Measurements from ENCODE around the gene GAGE10. TPM values are rescaled to one million over a fixed set of nuclear protein-coding genes. Genes with fewer than 3 reads are reported as not detected.
"Not testable (repeated sequence)": the region's sequence is repeated elsewhere in the genome, so short reads cannot be mapped to it uniquely, and the experiment has no call there.

Gene GAGE10
- total and polyA plus RNA-seq, 4 donors, result not detected

DNA sequence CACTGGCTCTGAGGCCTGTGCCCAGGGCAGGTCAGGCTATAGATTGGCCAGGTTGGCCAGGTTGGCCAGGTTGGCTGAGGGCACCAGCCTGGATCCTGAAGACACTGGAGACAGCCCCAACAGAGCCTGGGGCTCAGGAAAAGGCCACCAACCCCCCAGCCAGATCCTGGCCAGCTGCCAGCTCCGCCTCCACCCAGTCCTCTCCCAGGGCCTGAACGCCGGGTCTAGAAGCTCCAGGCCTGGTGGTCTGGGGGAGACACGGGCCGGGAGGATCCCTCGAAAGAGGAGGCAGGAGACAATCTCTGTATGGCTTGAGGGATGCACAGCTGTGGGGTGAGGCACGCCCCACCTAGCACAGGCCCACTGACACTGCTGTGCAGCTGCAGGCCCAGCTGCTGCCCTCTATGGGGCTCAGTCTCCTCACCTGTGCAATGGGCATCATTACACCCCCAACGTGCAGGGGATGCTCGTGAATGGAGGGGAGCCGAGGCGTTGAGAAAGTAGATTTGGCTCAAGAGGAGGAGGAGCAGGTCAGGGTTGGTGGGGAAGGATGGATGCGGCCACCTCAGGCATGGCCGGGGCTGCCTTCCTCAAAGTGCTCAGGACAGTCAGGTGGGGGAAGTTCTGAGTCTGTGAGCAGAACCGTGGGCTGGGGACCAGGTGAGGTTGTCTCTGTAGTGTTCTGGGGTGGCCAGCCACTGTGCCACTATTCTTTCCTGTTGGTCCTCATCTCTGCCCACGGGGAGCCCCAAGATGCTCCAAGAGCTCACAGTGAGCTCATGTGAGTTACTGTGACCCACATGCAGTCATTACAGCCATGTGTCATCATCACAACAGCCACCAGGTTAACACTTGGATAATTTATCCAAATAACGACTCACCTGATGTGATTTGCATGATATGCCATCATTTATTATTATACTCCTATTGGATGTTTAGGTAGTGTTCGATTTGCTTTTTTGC is 10.8 kb upstream of the GAGE10 start:
- no peaks in the 10 kb centered on the region for H3K27me3 ChIP-seq (ENCODE audit: control insufficient read depth in 3 of 3, insufficient read depth in 3 of 3, low read length in 2 of 3)
- no peak overlapping the region for H3K27ac ChIP-seq (ENCODE audit: low read depth in 1 of 2, low read length in 1 of 2)
- TF ChIP-seq, protein P1, sequence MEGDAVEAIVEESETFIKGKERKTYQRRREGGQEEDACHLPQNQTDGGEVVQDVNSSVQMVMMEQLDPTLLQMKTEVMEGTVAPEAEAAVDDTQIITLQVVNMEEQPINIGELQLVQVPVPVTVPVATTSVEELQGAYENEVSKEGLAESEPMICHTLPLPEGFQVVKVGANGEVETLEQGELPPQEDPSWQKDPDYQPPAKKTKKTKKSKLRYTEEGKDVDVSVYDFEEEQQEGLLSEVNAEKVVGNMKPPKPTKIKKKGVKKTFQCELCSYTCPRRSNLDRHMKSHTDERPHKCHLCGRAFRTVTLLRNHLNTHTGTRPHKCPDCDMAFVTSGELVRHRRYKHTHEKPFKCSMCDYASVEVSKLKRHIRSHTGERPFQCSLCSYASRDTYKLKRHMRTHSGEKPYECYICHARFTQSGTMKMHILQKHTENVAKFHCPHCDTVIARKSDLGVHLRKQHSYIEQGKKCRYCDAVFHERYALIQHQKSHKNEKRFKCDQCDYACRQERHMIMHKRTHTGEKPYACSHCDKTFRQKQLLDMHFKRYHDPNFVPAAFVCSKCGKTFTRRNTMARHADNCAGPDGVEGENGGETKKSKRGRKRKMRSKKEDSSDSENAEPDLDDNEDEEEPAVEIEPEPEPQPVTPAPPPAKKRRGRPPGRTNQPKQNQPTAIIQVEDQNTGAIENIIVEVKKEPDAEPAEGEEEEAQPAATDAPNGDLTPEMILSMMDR (IDR thresholded peaks at IDR 0.05; ENCODE audit: control extremely low read depth, extremely low read depth), result no peak
- 80 to 91% methylated on average over 8 to 17 of the region's 17 CpGs for WGBS, 2 donors
- no peaks in the 10 kb centered on the region for H3K4me1 ChIP-seq (ENCODE audit: control insufficient read depth in 5 of 5, insufficient read depth in 5 of 5, low read length in 5 of 5)
- H3K36me3 ChIP-seq (ENCODE audit: control insufficient read depth in 4 of 4, insufficient read depth in 4 of 4, low read length in 4 of 4), result no peaks in the 10 kb centered on the region
- H3K9ac ChIP-seq (ENCODE audit: insufficient read depth in 1 of 2, low read length in 2 of 2), result no peak overlapping the region
- no peak for ATAC-seq (ENCODE audit: insufficient read depth, low FRiP score)
- DNase-seq, result no peak
- H3K9me3 ChIP-seq (ENCODE audit: control insufficient read depth in 4 of 4, insufficient read depth in 3 of 4, low read length in 3 of 4), result no peaks in the 10 kb centered on the region
- no peak overlapping the region for H3K4me3 ChIP-seq

DNA sequence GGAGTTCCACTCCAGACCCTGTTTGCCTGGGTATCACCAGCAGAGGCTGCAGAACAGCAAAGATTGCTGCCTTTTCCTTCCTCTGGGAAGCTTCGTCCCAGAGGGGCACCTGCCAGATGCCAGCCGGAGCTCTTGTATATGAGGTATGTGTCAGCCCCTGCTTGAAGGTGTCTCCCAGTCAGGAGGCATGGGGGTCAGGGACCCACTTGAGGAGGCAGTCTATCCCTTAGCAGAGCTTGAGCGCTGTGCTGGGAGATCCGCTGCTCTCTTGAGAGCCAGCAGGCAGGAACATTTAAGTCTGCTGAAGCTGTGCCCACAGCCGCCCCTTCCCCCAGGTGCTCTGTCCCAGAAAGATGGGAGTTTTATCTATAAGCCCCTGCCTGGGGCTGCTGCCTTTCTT is 4.2 kb upstream of the GAGE10 start:
- not testable (repeated sequence) for H3K27ac ChIP-seq (ENCODE audit: low read depth in 1 of 2, low read length in 1 of 2); H3K36me3 ChIP-seq (ENCODE audit: control insufficient read depth in 4 of 4, insufficient read depth in 4 of 4, low read length in 4 of 4); H3K9ac ChIP-seq (ENCODE audit: insufficient read depth in 1 of 2, low read length in 2 of 2); H3K27me3 ChIP-seq (ENCODE audit: control insufficient read depth in 3 of 3, insufficient read depth in 3 of 3, low read length in 2 of 3); H3K4me3 ChIP-seq; DNase-seq; H3K9me3 ChIP-seq (ENCODE audit: control insufficient read depth in 4 of 4, insufficient read depth in 3 of 4, low read length in 3 of 4); ATAC-seq (ENCODE audit: insufficient read depth, low FRiP score); H3K4me1 ChIP-seq (ENCODE audit: control insufficient read depth in 5 of 5, insufficient read depth in 5 of 5, low read length in 5 of 5)
- 79 to 86% methylated on average over 4 to 5 of the region's 5 CpGs for WGBS, 2 donors

DNA sequence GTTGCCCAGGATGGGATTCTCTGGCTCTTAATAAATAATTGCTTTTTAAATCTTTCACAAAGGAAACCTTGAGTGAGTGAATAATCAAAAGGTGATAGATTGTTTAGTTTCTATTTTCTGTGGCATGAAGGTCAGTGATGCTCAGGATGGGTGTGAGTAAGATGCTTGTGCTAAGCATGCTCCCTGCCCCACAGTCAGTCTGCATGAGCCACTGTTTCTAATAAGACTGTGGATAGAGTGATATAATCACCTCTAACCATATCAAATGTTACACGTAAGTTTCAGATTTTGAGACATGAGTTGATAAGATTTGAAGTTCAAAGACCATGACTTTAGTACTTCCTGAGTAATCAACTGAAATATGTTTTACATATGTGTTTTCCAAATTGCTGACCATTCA is 2.7 kb upstream of the GAGE10 start:
- no peak for DNase-seq
- WGBS, 2 donors, result 80 to 100% methylated on average over 1 of the region's 1 CpG
- ATAC-seq (ENCODE audit: insufficient read depth, low FRiP score), result no peak
- Histone ChIP-seq H3K36me3 (ENCODE audit: control insufficient read depth in 4 of 4, insufficient read depth in 4 of 4, low read length in 4 of 4) (no peaks in the 10 kb centered on the region), H3K9ac (ENCODE audit: insufficient read depth in 1 of 2, low read length in 2 of 2) (no peak overlapping the region), H3K27ac (ENCODE audit: low read depth in 1 of 2, low read length in 1 of 2) (no peak overlapping the region), H3K4me3 (no peak overlapping the region), H3K27me3 (ENCODE audit: control insufficient read depth in 3 of 3, insufficient read depth in 3 of 3, low read length in 2 of 3) (no peaks in the 10 kb centered on the region), H3K9me3 (ENCODE audit: control insufficient read depth in 4 of 4, insufficient read depth in 3 of 4, low read length in 3 of 4) (no peaks in the 10 kb centered on the region), H3K4me1 (ENCODE audit: control insufficient read depth in 5 of 5, insufficient read depth in 5 of 5, low read length in 5 of 5) (no peaks in the 10 kb centered on the region)
- TF ChIP-seq, protein P1 (IDR thresholded peaks at IDR 0.05; ENCODE audit: control extremely low read depth, extremely low read depth), result no peak

DNA sequence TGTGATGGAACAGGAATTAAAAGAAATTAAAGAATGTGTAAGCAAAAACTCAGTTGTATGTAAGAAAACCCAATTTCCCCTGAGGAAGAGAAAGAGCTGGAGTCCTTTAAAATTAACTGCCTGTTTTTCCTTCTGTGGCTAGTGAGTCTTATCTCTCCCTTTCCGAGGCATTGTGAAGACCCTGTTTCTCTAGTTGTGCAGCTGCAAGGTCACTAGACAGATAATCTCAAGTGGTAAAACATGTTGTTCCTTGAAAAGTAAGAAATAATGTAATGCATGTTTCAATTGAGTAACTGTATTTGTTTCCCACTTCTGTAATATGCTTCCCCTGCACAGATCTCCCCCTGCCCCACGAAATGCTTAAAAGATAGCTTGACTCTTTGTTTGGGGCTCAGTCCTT is 4.3 kb downstream of the GAGE10 start:
- DNase-seq; H3K27me3 ChIP-seq (ENCODE audit: control insufficient read depth in 3 of 3, insufficient read depth in 3 of 3, low read length in 2 of 3); H3K4me1 ChIP-seq (ENCODE audit: control insufficient read depth in 5 of 5, insufficient read depth in 5 of 5, low read length in 5 of 5); H3K9ac ChIP-seq (ENCODE audit: insufficient read depth in 1 of 2, low read length in 2 of 2); H3K27ac ChIP-seq (ENCODE audit: low read depth in 1 of 2, low read length in 1 of 2); ATAC-seq (ENCODE audit: insufficient read depth, low FRiP score); H3K4me3 ChIP-seq; H3K36me3 ChIP-seq (ENCODE audit: control insufficient read depth in 4 of 4, insufficient read depth in 4 of 4, low read length in 4 of 4); H3K9me3 ChIP-seq (ENCODE audit: control insufficient read depth in 4 of 4, insufficient read depth in 3 of 4, low read length in 3 of 4): not testable (repeated sequence)
- WGBS, 2 donors, result 32 to 57% methylated on average over 2 of the region's 2 CpGs

Data from lung (tissue), 12 donors.